K562 (cell line): Measurements from ENCODE around the gene SORBS2. TPM values are rescaled to one million over a fixed set of nuclear protein-coding genes. Genes with fewer than 3 reads are reported as not detected.

ENCODE experiments used
- ATAC-seq: fragments of 200-7000 bp; cut with Tn5 transposase; 3 replicates; pipeline ENCODE4 v1.9.1; 2020; ENCODE audit warnings: moderate library complexity
- BruUV-seq: library from RNA; stranded (reverse); fragments of 400-500 nt; replicated peaks from 2 replicates; lab custom pipeline; 2021; lab: Mats Ljungman, UMichigan
- CTCF ChIA-PET: fragments of 300-600 bp; formaldehyde crosslinking; extraction: SDS; loops from one replicate; lab custom pipeline; 2021; ENCODE audit warnings: low intra/inter-chr PET ratio; lab: Yijun Ruan, JAX
- POLR2A ChIA-PET: fragments of 300-600, 350-650 bp; sonication (Branson Sonifier 250); formaldehyde crosslinking; extraction: SDS; loops from one replicate; lab custom pipeline; 2021; ENCODE audit warnings: antibody characterized with exemption, inconsistent platforms; lab: Yijun Ruan, JAX
- DNase-seq, 4 experiments: peaks; one replicate each; pipeline versions ENCODE4 v3.0.0 to v3.0.0-alpha.2; 2011 to 2018; ENCODE audit warnings: low spot score in 3 of 4, mixed read lengths in 3 of 4; ENCODE audit errors: extremely low read depth in 1 of 4
- FAIRE-seq: peaks from 2 replicates; lab custom pipeline; 2011; peaks lifted over from hg19 to GRCh38; lab: Jason Lieb, UNC
- H2AFZ ChIP-seq: 2 replicates; pipeline ENCODE4 v1.6.0; 2011; ENCODE audit warnings: low read depth, low read length, control low read depth, inconsistent platforms
- H3K27ac ChIP-seq: fragments of 200-600 bp; 3 replicates; pipeline ENCODE4 v1.8.0; 2011; ENCODE audit warnings: low read depth, mild to moderate bottlenecking, control low read depth, inconsistent platforms, low read length, moderate library complexity, mixed read lengths; ENCODE audit errors: extremely low read depth
- H3K27me3 ChIP-seq, 2 experiments: fragments of 300-600 bp in 1 of 2; 2 replicates in 1 of 2; 3 replicates in 1 of 2; pipeline versions ENCODE4 v1.6.0 to v1.8.0; 2011; ENCODE audit warnings: inconsistent platforms in 2 of 2, low read length in 2 of 2, mild to moderate bottlenecking in 1 of 2, mixed read lengths in 1 of 2, moderate library complexity in 1 of 2; ENCODE audit not compliant: control insufficient read depth in 2 of 2, insufficient read depth in 2 of 2
- H3K36me3 ChIP-seq: fragments of 300-600 bp; 3 replicates; pipeline ENCODE4 v1.8.0; 2011; ENCODE audit warnings: mild to moderate bottlenecking, low read length, inconsistent platforms; ENCODE audit not compliant: control insufficient read depth, insufficient read depth
- H3K4me1 ChIP-seq, 2 experiments: fragments of 200-600 bp in 1 of 2; replicated peaks in 1 of 2; 2 replicates in 1 of 2; 3 replicates in 1 of 2; pipeline versions ENCODE4 v1.5.1 to v1.8.0; 2011; ENCODE audit warnings: inconsistent platforms in 2 of 2, low read length in 2 of 2, mild to moderate bottlenecking in 1 of 2, mixed read lengths in 1 of 2, moderate library complexity in 1 of 2; ENCODE audit not compliant: control insufficient read depth in 2 of 2, insufficient read depth in 2 of 2
- H3K4me2 ChIP-seq: 2 replicates; pipeline ENCODE4 v1.6.1; 2011; ENCODE audit warnings: low read length, control low read depth, inconsistent platforms, mixed read lengths; ENCODE audit not compliant: insufficient read depth
- H3K4me3 ChIP-seq: fragments of 200-600 bp; sonication (generic), shearing (Covaris generic); 2 replicates; pipeline ENCODE4 v1.5.1; 2016; ENCODE audit warnings: control low read depth, inconsistent platforms
- H3K79me2 ChIP-seq: fragments of 200-600 bp; 3 replicates; pipeline ENCODE4 v1.8.0; 2011; ENCODE audit warnings: low read length, inconsistent platforms; ENCODE audit not compliant: control insufficient read depth, insufficient read depth
- H3K9ac ChIP-seq, 2 experiments: 2 replicates each; pipeline versions ENCODE4 v1.6.0 to v1.6.1; 2011; ENCODE audit warnings: low read depth in 2 of 2, low read length in 2 of 2, control low read depth in 1 of 2, inconsistent platforms in 1 of 2, mild to moderate bottlenecking in 1 of 2, mixed read lengths in 1 of 2; ENCODE audit not compliant: insufficient read depth in 1 of 2
- H3K9me1 ChIP-seq: one replicate; pipeline ENCODE4 v1.6.0; 2011; ENCODE audit warnings: inconsistent platforms, mild to moderate bottlenecking, low read length, moderate library complexity; ENCODE audit not compliant: control insufficient read depth, insufficient read depth
- H3K9me3 ChIP-seq: replicated peaks from 2 replicates; pipeline ENCODE4 v1.5.1; 2011; ENCODE audit warnings: low read depth, low read length, inconsistent platforms; ENCODE audit not compliant: control insufficient read depth, insufficient read depth
- H4K20me1 ChIP-seq: replicated peaks from 2 replicates; pipeline ENCODE4 v1.6.1; 2011; ENCODE audit warnings: low read length, inconsistent platforms, mixed read lengths; ENCODE audit not compliant: control insufficient read depth, insufficient read depth
- CEBPG ChIP-seq, 3 experiments: fragments of 200-800 bp in 1 of 3; sonication (Bioruptor generic) in 1 of 3; sonication (generic) in 1 of 3; formaldehyde crosslinking in 1 of 3; IDR thresholded peaks in 2 of 3; conservative IDR thresholded peaks in 1 of 3; 2 replicates each; pipeline versions ENCODE4 v1.6.1 to v1.8.0; 2016 to 2022; ENCODE audit warnings: missing compliant biosample characterization in 2 of 3, missing genetic modification characterization in 2 of 3, mild to moderate bottlenecking in 1 of 3, missing genetic modification reagents in 1 of 3
- EHMT2 ChIP-seq: fragments of 450-650 bp; IDR thresholded peaks from 2 replicates; pipeline ENCODE4 v1.6.1; 2018; ENCODE audit warnings: antibody characterized with exemption
- ILK ChIP-seq: fragments of 450-650 bp; IDR thresholded peaks from 2 replicates; pipeline ENCODE4 v1.6.1; 2016; ENCODE audit warnings: missing genetic modification characterization, low read depth, mild to moderate bottlenecking, missing compliant biosample characterization, moderate library complexity, borderline replicate concordance
- JUND ChIP-seq, 2 experiments: IDR thresholded peaks; 2 replicates in 1 of 2; 3 replicates in 1 of 2; pipeline ENCODE4 v1.6.1; 2011; ENCODE audit warnings: borderline replicate concordance in 2 of 2, low read depth in 2 of 2, low read length in 2 of 2, improper control_type of control experiment in 1 of 2, missing biosample characterization in 1 of 2, missing genetic modification characterization in 1 of 2, missing genetic modification reagents in 1 of 2
- MBD1 ChIP-seq: fragments of 250-450 bp; sonication (Bioruptor Pico); IDR thresholded peaks from 2 replicates; pipeline ENCODE4 v1.8.0; 2022; ENCODE audit warnings: inconsistent platforms
- MCM3 ChIP-seq: fragments of 450-650 bp; IDR thresholded peaks from 2 replicates; pipeline ENCODE4 v1.6.1; 2016
- NCOA1 ChIP-seq: fragments of 450-650 bp; IDR thresholded peaks from 2 replicates; pipeline ENCODE4 v1.6.1; 2016; ENCODE audit warnings: low read depth
- PHTF2 ChIP-seq: fragments of 250-450 bp; sonication (Bioruptor Pico); IDR thresholded peaks from 2 replicates; pipeline ENCODE4 v1.5.0; 2021; ENCODE audit warnings: mild to moderate bottlenecking
- POLR2AphosphoS5 ChIP-seq: IDR thresholded peaks from 2 replicates; pipeline ENCODE4 v1.6.1; 2011; ENCODE audit warnings: mild to moderate bottlenecking, low read depth, low read length, moderate library complexity; ENCODE audit not compliant: control insufficient read depth, insufficient read depth
- TRIM28 ChIP-seq: fragments of 450-650 bp; IDR thresholded peaks from 2 replicates; pipeline ENCODE4 v1.6.1; 2017
- ZBTB1 ChIP-seq: sonication (generic); formaldehyde crosslinking; IDR thresholded peaks from 2 replicates; pipeline ENCODE4 v1.8.1; 2023; ENCODE audit warnings: missing genetic modification reagents, low read depth, mild to moderate bottlenecking, borderline replicate concordance
- ZEB2 ChIP-seq: fragments of 450-650 bp; IDR thresholded peaks from 2 replicates; pipeline ENCODE4 v1.6.1; 2016
- ZHX1 ChIP-seq: fragments of 150-350 bp; conservative IDR thresholded peaks from 2 replicates; pipeline ENCODE4 v1.6.1; 2014; ENCODE audit warnings: low read length
- ZNF324 ChIP-seq: fragments of 250-450 bp; sonication (Bioruptor Pico); IDR thresholded peaks from 2 replicates; pipeline ENCODE4 v1.4.0; 2020; ENCODE audit warnings: mild to moderate bottlenecking
- ZNF41 ChIP-seq: fragments of 250-450 bp; sonication (Bioruptor Pico); conservative IDR thresholded peaks from 2 replicates; pipeline ENCODE4 v1.4.0; 2020; ENCODE audit warnings: mild to moderate bottlenecking
- ZNF79 ChIP-seq: fragments of 250-450 bp; sonication (Bioruptor Pico); IDR thresholded peaks from 2 replicates; pipeline ENCODE4 v1.4.0; 2020; ENCODE audit warnings: low read depth, mild to moderate bottlenecking, moderate library complexity
- WGBS: fragments of 100-300 bp; shearing (Covaris generic); methylation state at CpG from one replicate; pipeline ENCODE4 v1.1.6; 2016; ENCODE audit warnings: low coverage, mixed read lengths; ENCODE audit not compliant: insufficient coverage; ENCODE audit errors: missing lambda C conversion rate; 5-methylcytosine and 5-hydroxymethylcytosine counted together
- in situ Hi-C: fragments of 300-500 bp; cut with MboI; formaldehyde crosslinking; loops from 4 replicates; pipeline ENCODE4 v1.15.0; 2018; ENCODE audit warnings: inconsistent platforms, mixed read lengths
- intact Hi-C: fragments of 100-400 bp; cut with micrococcal nuclease; formaldehyde crosslinking; loops from 2 replicates; pipeline ENCODE4 v1.14.2; 2022
- polyA plus RNA-seq, 8 experiments: library from polyadenylated mRNA; depleted of rRNA in 4 of 8; stranded (reverse) in 5 of 8; unstranded in 3 of 8; fragments of >200 nt; fragmentation: Nextera tagmentation in 2 of 8; fragmentation: Illumina TruSeq in 1 of 8; extraction: Ambion mirVana in 2 of 8; extraction: Trizol in 1 of 8; gene quantifications; 2 replicates each; pipeline versions ENCODE4 v1.2.1 to v1.2.3, GENCODE V29; 2011 to 2014; ENCODE audit warnings: inconsistent platforms in 1 of 8, missing spikeins in 1 of 8
- total RNA-seq, 7 experiments: library from RNA; depleted of rRNA in 6 of 7; stranded (reverse); fragments of >200 nt in 6 of 7; fragmentation: Illumina TruSeq in 2 of 7; extraction: Trizol in 2 of 7; gene quantifications; 2 replicates each; pipeline versions ENCODE4 v1.2.1 to v1.2.3, GENCODE V29; 2011 to 2021; ENCODE audit warnings: low replicate concordance in 1 of 7
- TF ChIP-seq, protein P1 (sequence below): sonication (generic); formaldehyde crosslinking; IDR thresholded peaks from 2 replicates; pipeline ENCODE4 v1.8.0; 2022; ENCODE audit warnings: mild to moderate bottlenecking, missing genetic modification reagents

Gene SORBS2
- total and polyA plus RNA-seq, 9 of the 15 experiments (the other 6 are each of a cell fraction or from before 2014, with no cell fraction given): 0.29 TPM; not detected in 8

- no peak for TF ChIP-seq POLR2AphosphoS5
- no peak for TF ChIP-seq CEBPG (CRISPR knock-in tag; IDR thresholded peaks at IDR 0.05)
- TF ChIP-seq CEBPG (tag; conservative IDR thresholded peaks at IDR 0.05 in 1 of 2, IDR thresholded peaks at IDR 0.05 in 1 of 2): no peak
- TF ChIP-seq TRIM28: no peak
- no peak for TF ChIP-seq MCM3
- TF ChIP-seq ZEB2: no peak
- no peak for TF ChIP-seq ZHX1
- no peak for TF ChIP-seq ZNF324 (CRISPR knock-in tag)
Measured at GRCh38 chr4:185845966-185846365, 34.0 kb upstream of the SORBS2 start (continued).

DNA sequence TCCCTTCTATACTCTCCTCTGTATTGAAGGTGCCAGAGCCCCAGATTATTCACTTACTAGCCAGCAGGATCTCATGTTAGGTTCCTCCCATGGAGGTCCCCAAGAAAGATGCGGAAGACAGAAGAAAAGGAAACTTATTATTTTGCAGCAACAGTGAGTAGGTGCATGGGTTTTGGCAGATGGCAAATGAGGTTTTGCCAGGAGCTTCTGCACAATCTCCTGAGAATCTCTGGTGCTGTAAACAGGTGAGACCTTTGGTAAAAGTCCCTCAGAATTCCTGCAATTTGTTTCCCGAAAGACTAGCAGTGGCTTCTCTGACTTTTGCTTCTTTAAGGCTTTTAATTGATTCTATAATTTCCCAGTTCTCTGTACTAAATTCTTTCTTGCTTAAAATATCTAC, 29.5 kb upstream of the SORBS2 start:
- no peak overlapping the region for H3K9ac ChIP-seq
- DNase-seq (no peak), ATAC-seq (no peak), FAIRE-seq (no peak)
- TF ChIP-seq ILK (tag) (no peak), ZBTB1 (no peak), EHMT2 (no peak), ZNF79 (no peak), JUND (IDR thresholded peaks at IDR 0.05; ENCODE audit: borderline replicate concordance, low read depth, low read length) (no peak), JUND (tag; IDR thresholded peaks at IDR 0.05; ENCODE audit: borderline replicate concordance, low read depth, low read length) (no peak), NCOA1 (no peak), MBD1 (CRISPR knock-in tag) (no peak), ZNF41 (CRISPR knock-in tag) (no peak), PHTF2 (CRISPR knock-in tag) (no peak)
- TF ChIP-seq, protein P1, sequence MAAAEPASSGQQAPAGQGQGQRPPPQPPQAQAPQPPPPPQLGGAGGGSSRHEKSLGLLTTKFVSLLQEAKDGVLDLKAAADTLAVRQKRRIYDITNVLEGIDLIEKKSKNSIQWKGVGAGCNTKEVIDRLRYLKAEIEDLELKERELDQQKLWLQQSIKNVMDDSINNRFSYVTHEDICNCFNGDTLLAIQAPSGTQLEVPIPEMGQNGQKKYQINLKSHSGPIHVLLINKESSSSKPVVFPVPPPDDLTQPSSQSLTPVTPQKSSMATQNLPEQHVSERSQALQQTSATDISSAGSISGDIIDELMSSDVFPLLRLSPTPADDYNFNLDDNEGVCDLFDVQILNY (CRISPR knock-in tag): no peak
- BruUV-seq: no TSS peak
- H3K27me3 ChIP-seq: peaks cover 2 to 11% of the 10 kb centered on the region in 2 experiments; a peak in 2 of 5 replicates
- H3K4me1 ChIP-seq: no peaks in the 10 kb centered on the region
- no peaks in the 10 kb centered on the region for H3K36me3 ChIP-seq
- CTCF ChIA-PET: no interaction called here
- in situ Hi-C loops (no loop called here), intact Hi-C loops (no loop called here)
- H2AFZ ChIP-seq: no peak overlapping the region
- H3K79me2 ChIP-seq: no peaks in the 10 kb centered on the region
- H3K27ac ChIP-seq: no peak overlapping the region
- H4K20me1 ChIP-seq: no peaks in the 10 kb centered on the region
- POLR2A ChIA-PET: no interaction called here
- H3K9me1 ChIP-seq: no peaks in the 10 kb centered on the region
- H3K4me2 ChIP-seq: no peak overlapping the region
- H3K9me3 ChIP-seq: no peaks in the 10 kb centered on the region
- 0% methylated on average over 2 of the region's 2 CpGs for WGBS
- H3K4me3 ChIP-seq: no peak overlapping the region
